ENCODE data around the gene SSRP1. TPM values are rescaled to one million over a fixed set of nuclear protein-coding genes. Genes with fewer than 3 reads are reported as not detected.

SSRP1 gene
- polyA plus RNA-seq, 4 donors = 32.4 to 95.4 (median 63.7) TPM

GRCh38 chr11:57309106-57310059, 26.3 kb downstream of the SSRP1 start:
- no peak for FAIRE-seq
- Histone ChIP-seq H3K9me3 (ENCODE audit: control insufficient read depth in 2 of 2, insufficient read depth in 1 of 2, low read depth in 1 of 2, low read length in 1 of 2) (no peaks in the 10 kb centered on the region), H3K27me3 (ENCODE audit: control insufficient read depth in 3 of 3, insufficient read depth in 3 of 3, low read length in 3 of 3) (no peaks in the 10 kb centered on the region), H3K4me3 (ENCODE audit: low read depth in 1 of 3, low read length in 3 of 3) (no peak overlapping the region), H3K4me1 (ENCODE audit: control insufficient read depth in 3 of 3, insufficient read depth in 2 of 3, low read depth in 1 of 3, low read length in 2 of 3) (peaks cover 3 to 83% (median 14%) of the 10 kb centered on the region in 3 donors), H3K36me3 (ENCODE audit: control insufficient read depth in 3 of 3, insufficient read depth in 2 of 3, low read depth in 1 of 3, low read length in 3 of 3) (peaks cover 0 to 80% (median 6%) of the 10 kb centered on the region in 3 donors), H3K27ac (ENCODE audit: low read depth in 1 of 3, low read length in 2 of 3) (peak overlapping the region in 1 of 3 donors; percentile 4)
- 89 to 92% (median 91%) methylated on average over 24 of the region's 24 CpGs for WGBS, 3 donors
- no peak for DNase-seq

GRCh38 chr11:57308426-57309060, 27.1 kb downstream of the SSRP1 start:
- Histone ChIP-seq H3K27me3 (ENCODE audit: control insufficient read depth in 3 of 3, insufficient read depth in 3 of 3, low read length in 3 of 3) (no peaks in the 10 kb centered on the region), H3K9me3 (ENCODE audit: control insufficient read depth in 2 of 2, insufficient read depth in 1 of 2, low read depth in 1 of 2, low read length in 1 of 2) (no peaks in the 10 kb centered on the region), H3K4me1 (ENCODE audit: control insufficient read depth in 3 of 3, insufficient read depth in 2 of 3, low read depth in 1 of 3, low read length in 2 of 3) (peaks cover 3 to 75% (median 12%) of the 10 kb centered on the region in 3 donors), H3K27ac (ENCODE audit: low read depth in 1 of 3, low read length in 2 of 3) (peak overlapping the region in 1 of 3 donors; percentile 4), H3K36me3 (ENCODE audit: control insufficient read depth in 3 of 3, insufficient read depth in 2 of 3, low read depth in 1 of 3, low read length in 3 of 3) (peaks cover 0 to 80% (median 3%) of the 10 kb centered on the region in 3 donors), H3K4me3 (ENCODE audit: low read depth in 1 of 3, low read length in 3 of 3) (peak overlapping the region in 1 of 3 donors; percentile 5)
- 88 to 91% (median 90%) methylated on average over 10 of the region's 10 CpGs for WGBS, 3 donors
- DNase-seq (no peak), FAIRE-seq (no peak)

GRCh38 chr11:57307666-57308270, 27.9 kb downstream of the SSRP1 start:
- Histone ChIP-seq H3K27ac (ENCODE audit: low read depth in 1 of 3, low read length in 2 of 3) (peak overlapping the region in 1 of 3 donors; percentile 24), H3K4me1 (ENCODE audit: control insufficient read depth in 3 of 3, insufficient read depth in 2 of 3, low read depth in 1 of 3, low read length in 2 of 3) (peaks cover 3 to 67% (median 9%) of the 10 kb centered on the region in 3 donors), H3K4me3 (ENCODE audit: low read depth in 1 of 3, low read length in 3 of 3) (peak overlapping the region in 2 of 3 donors; percentile 3 to 36), H3K27me3 (ENCODE audit: control insufficient read depth in 3 of 3, insufficient read depth in 3 of 3, low read length in 3 of 3) (no peaks in the 10 kb centered on the region), H3K9me3 (ENCODE audit: control insufficient read depth in 2 of 2, insufficient read depth in 1 of 2, low read depth in 1 of 2, low read length in 1 of 2) (no peaks in the 10 kb centered on the region), H3K36me3 (ENCODE audit: control insufficient read depth in 3 of 3, insufficient read depth in 2 of 3, low read depth in 1 of 3, low read length in 3 of 3) (peaks cover 0 to 80% (median 6%) of the 10 kb centered on the region in 3 donors)
- FAIRE-seq = no peak
- WGBS, 3 donors = 68 to 71% (median 69%) methylated on average over 7 of the region's 7 CpGs
- DNase-seq = no peak

- no peak for FAIRE-seq
- peak; percentile 26 to 78 for DNase-seq
- no peaks in the 10 kb centered on the region for H3K27me3 ChIP-seq (ENCODE audit: control insufficient read depth in 3 of 3, insufficient read depth in 3 of 3, low read length in 3 of 3)
- peak overlapping the region in 1 of 3 donors; percentile 24 for H3K27ac ChIP-seq (ENCODE audit: low read depth in 1 of 3, low read length in 2 of 3)
- peaks cover under 1 to 80% (median 6%) of the 10 kb centered on the region in 3 donors for H3K36me3 ChIP-seq (ENCODE audit: control insufficient read depth in 3 of 3, insufficient read depth in 2 of 3, low read depth in 1 of 3, low read length in 3 of 3)
- WGBS, 3 donors = 48 to 65% (median 59%) methylated on average over 9 of the region's 9 CpGs
- no peaks in the 10 kb centered on the region for H3K9me3 ChIP-seq (ENCODE audit: control insufficient read depth in 2 of 2, insufficient read depth in 1 of 2, low read depth in 1 of 2, low read length in 1 of 2)
- H3K4me3 ChIP-seq (ENCODE audit: low read depth in 1 of 3, low read length in 3 of 3) = peak overlapping the region in 2 of 3 donors; percentile 3 to 36
- H3K4me1 ChIP-seq (ENCODE audit: control insufficient read depth in 3 of 3, insufficient read depth in 2 of 3, low read depth in 1 of 3, low read length in 2 of 3) = peaks cover 3 to 60% (median 7%) of the 10 kb centered on the region in 3 donors
Measured at GRCh38 chr11:57306940-57307565, 28.6 kb downstream of the SSRP1 start.

- no peak for FAIRE-seq
Measured at GRCh38 chr11:57306161-57306876, 29.4 kb downstream of the SSRP1 start.

GRCh38 chr11:57305523-57305922, 30.2 kb downstream of the SSRP1 start:
- no peak for FAIRE-seq
- H3K4me1 ChIP-seq (ENCODE audit: control insufficient read depth in 3 of 3, insufficient read depth in 2 of 3, low read depth in 1 of 3, low read length in 2 of 3) = peaks cover 1 to 47% (median 3%) of the 10 kb centered on the region in 3 donors
- peaks cover 9 to 90% (median 20%) of the 10 kb centered on the region in 3 donors for H3K36me3 ChIP-seq (ENCODE audit: control insufficient read depth in 3 of 3, insufficient read depth in 2 of 3, low read depth in 1 of 3, low read length in 3 of 3)
- no peak overlapping the region for H3K4me3 ChIP-seq (ENCODE audit: low read depth in 1 of 3, low read length in 3 of 3)
- peaks cover 0 to 12% of the 10 kb centered on the region in 2 donors for H3K9me3 ChIP-seq (ENCODE audit: control insufficient read depth in 2 of 2, insufficient read depth in 1 of 2, low read depth in 1 of 2, low read length in 1 of 2)
- 79 to 90% (median 88%) methylated on average over 8 of the region's 8 CpGs for WGBS, 3 donors
- no peaks in the 10 kb centered on the region for H3K27me3 ChIP-seq (ENCODE audit: control insufficient read depth in 3 of 3, insufficient read depth in 3 of 3, low read length in 3 of 3)
- no peak overlapping the region for H3K27ac ChIP-seq (ENCODE audit: low read depth in 1 of 3, low read length in 2 of 3)
- DNase-seq = no peak

More at GRCh38 chr11:57306161-57306876, 29.4 kb downstream of the SSRP1 start:
- H3K36me3 ChIP-seq (ENCODE audit: control insufficient read depth in 3 of 3, insufficient read depth in 2 of 3, low read depth in 1 of 3, low read length in 3 of 3) = peaks cover 8 to 85% (median 12%) of the 10 kb centered on the region in 3 donors
- peaks cover 0 to 4% of the 10 kb centered on the region in 2 donors for H3K9me3 ChIP-seq (ENCODE audit: control insufficient read depth in 2 of 2, insufficient read depth in 1 of 2, low read depth in 1 of 2, low read length in 1 of 2)
- peaks cover 3 to 54% (median 3%) of the 10 kb centered on the region in 3 donors for H3K4me1 ChIP-seq (ENCODE audit: control insufficient read depth in 3 of 3, insufficient read depth in 2 of 3, low read depth in 1 of 3, low read length in 2 of 3)
- no peak overlapping the region for H3K27ac ChIP-seq (ENCODE audit: low read depth in 1 of 3, low read length in 2 of 3)
- no peaks in the 10 kb centered on the region for H3K27me3 ChIP-seq (ENCODE audit: control insufficient read depth in 3 of 3, insufficient read depth in 3 of 3, low read length in 3 of 3)
- H3K4me3 ChIP-seq (ENCODE audit: low read depth in 1 of 3, low read length in 3 of 3) = peak overlapping the region in 1 of 3 donors; percentile 33
- peak in 1 of 2 donors; percentile 66 for DNase-seq
- 49 to 72% (median 55%) methylated on average over 15 of the region's 15 CpGs for WGBS, 3 donors

GRCh38 chr11:57303990-57304579, 31.6 kb downstream of the SSRP1 start:
- Histone ChIP-seq H3K4me3 (ENCODE audit: low read depth in 1 of 3, low read length in 3 of 3) (no peak overlapping the region), H3K4me1 (ENCODE audit: control insufficient read depth in 3 of 3, insufficient read depth in 2 of 3, low read depth in 1 of 3, low read length in 2 of 3) (peaks cover 0 to 33% (median 0%) of the 10 kb centered on the region in 3 donors), H3K36me3 (ENCODE audit: control insufficient read depth in 3 of 3, insufficient read depth in 2 of 3, low read depth in 1 of 3, low read length in 3 of 3) (peaks cover 22 to 90% (median 28%) of the 10 kb centered on the region in 3 donors), H3K9me3 (ENCODE audit: control insufficient read depth in 2 of 2, insufficient read depth in 1 of 2, low read depth in 1 of 2, low read length in 1 of 2) (peaks cover 0 to 26% of the 10 kb centered on the region in 2 donors), H3K27ac (ENCODE audit: low read depth in 1 of 3, low read length in 2 of 3) (no peak overlapping the region), H3K27me3 (ENCODE audit: control insufficient read depth in 3 of 3, insufficient read depth in 3 of 3, low read length in 3 of 3) (no peaks in the 10 kb centered on the region)
- no peak for FAIRE-seq
- WGBS, 3 donors = 75 to 81% (median 79%) methylated on average over 8 of the region's 8 CpGs
- no peak for DNase-seq

Measured in small intestine (tissue), 7 donors.